ENCODE results near the gene SUPT5H. TPM values are rescaled to one million over a fixed set of nuclear protein-coding genes. Genes with fewer than 3 reads are reported as not detected.

Gene SUPT5H
- total and polyA plus RNA-seq, 2 of the 13 experiments (the other 11 are each of a cell fraction or from before 2014, with no cell fraction given), result 48.2 to 51.7 TPM

GRCh38 chr19:39435499-39436349 is 9.7 kb upstream of the SUPT5H start, which contains the start of gene RPS16 (continued):
- TF ChIP-seq AKNA (CRISPR knock-in tag; IDR thresholded peaks at IDR 0.05; ENCODE audit: borderline replicate concordance) (no peak), RAD51 (IDR thresholded peaks at IDR 0.05; ENCODE audit: borderline replicate concordance) (no peak), FOXK2 (IDR thresholded peaks at IDR 0.05) (0 out of 2 replicates have a peak, but pooled peaks have one; percentile 31), ZFP82 (CRISPR knock-in tag; IDR thresholded peaks at IDR 0.05; ENCODE audit: borderline replicate concordance) (peak; percentile 81; the same call in 1 of the 2 replicates), PHB2 (IDR thresholded peaks at IDR 0.05; ENCODE audit: partially characterized antibody) (no peak), HDAC1 (CRISPR knock-in tag; IDR thresholded peaks at IDR 0.05) (peak; percentile 96), HCFC1 (IDR thresholded peaks at IDR 0.05; ENCODE audit: low read depth, low read length) (peak; percentile 68), KDM1A (CRISPR knock-in tag; IDR thresholded peaks at IDR 0.05) (no peak), ONECUT2 (CRISPR knock-in tag; IDR thresholded peaks at IDR 0.05) (no peak), KDM3A (CRISPR knock-in tag; IDR thresholded peaks at IDR 0.05; ENCODE audit: low read depth) (peak; percentile 75), JUND (CRISPR knock-in tag; IDR thresholded peaks at IDR 0.05) (no peak), EZH2 (conservative IDR thresholded peaks at IDR 0.05; ENCODE audit: low read depth, low read length) (no peak), SRSF9 (IDR thresholded peaks at IDR 0.05; ENCODE audit: borderline replicate concordance, insufficient read depth, low read depth, low read length, poor library complexity, severe bottlenecking) (no peak), ZMYM2 (CRISPR knock-in tag; IDR thresholded peaks at IDR 0.05) (no peak), ATF5 (CRISPR knock-in tag; IDR thresholded peaks at IDR 0.05; ENCODE audit: low read depth) (no peak), ZNF607 (CRISPR knock-in tag; IDR thresholded peaks at IDR 0.05; ENCODE audit: borderline replicate concordance) (peak; percentile 93), IRF1 (CRISPR knock-in tag; IDR thresholded peaks at IDR 0.05; ENCODE audit: low read depth) (0 out of 2 replicates have a peak, but pooled peaks have one; percentile 64), NFE2L2 (IDR thresholded peaks at IDR 0.05; ENCODE audit: low read length) (no peak), E2F1 (CRISPR knock-in tag; IDR thresholded peaks at IDR 0.05) (peak; percentile 95), TFE3 (CRISPR knock-in tag; IDR thresholded peaks at IDR 0.05) (peak; percentile 55; the same call in 1 of the 2 replicates), POGZ (CRISPR knock-in tag; IDR thresholded peaks at IDR 0.05) (peak; percentile 71)
